WTC11 (cell line): ENCODE results near the gene TMEM150B. TPM values are rescaled to one million over a fixed set of nuclear protein-coding genes. Genes with fewer than 3 reads are reported as not detected.

Experiments
- CDX4 ChIP-seq: fragments of 250-450 bp; sonication (Bioruptor Pico); IDR thresholded peaks from 2 replicates; pipeline ENCODE4 v1.9.0; 2021; ENCODE audit warnings: moderate library complexity, mild to moderate bottlenecking, inconsistent platforms, borderline replicate concordance
- ELF4 ChIP-seq: sonication (generic); formaldehyde crosslinking; IDR thresholded peaks from 2 replicates; pipeline ENCODE4 v1.8.1; 2022; ENCODE audit warnings: low read depth, mild to moderate bottlenecking, moderate library complexity, missing genetic modification reagents
- total RNA-seq: library from RNA; stranded (reverse); gene quantifications from 3 replicates; pipeline ENCODE4 v1.2.3, GENCODE V29; 2021

TMEM150B gene
- total RNA-seq, 1 experiment from 2014 or later, result 0.44 TPM

- TF ChIP-seq ELF4 (CRISPR knock-in tag) (no peak), CDX4 (no peak)
These were observed 60.6 kb downstream of the TMEM150B start (continued) for GRCh38 chr19:55264531-55264930.

Other genes with a start within 250 kb of the TMEM150B start
- gene EPS8L1, start 249.5 kb downstream of the TMEM150B start, total RNA-seq, result 38.9 to 43.8 TPM (median 42.8 TPM) in 3 replicates
- 88.4 to 99.3 TPM (median 92.3 TPM) in 3 replicates for gene PPP1R12C, start 207.7 kb downstream of the TMEM150B start, total RNA-seq
- gene TNNT1, start 176.1 kb downstream of the TMEM150B start, total RNA-seq, result 50.6 to 127 TPM (median 108 TPM) in 3 replicates
- gene TNNI3, start 167.6 kb downstream of the TMEM150B start, total RNA-seq, result 15.0 to 36.7 TPM (median 34.0 TPM) in 3 replicates
- 4.0 to 5.9 TPM (median 5.6 TPM) in 3 replicates for gene DNAAF3, start 158.7 kb downstream of the TMEM150B start, total RNA-seq
- gene SYT5, start 145.1 kb downstream of the TMEM150B start, total RNA-seq, result 0.77 to 2.5 TPM (median 1.1 TPM) in 3 replicates
- gene PTPRH, start 115.8 kb downstream of the TMEM150B start, total RNA-seq, result 0.41 to 0.63 TPM (median 0.44 TPM) in 3 replicates
- gene TMEM86B, start 96.6 kb downstream of the TMEM150B start, total RNA-seq, result 3.5 to 4.2 TPM (median 4.1 TPM) in 3 replicates
- 78.4 to 91.8 TPM (median 83.2 TPM) in 3 replicates for gene PPP6R1, start 66.3 kb downstream of the TMEM150B start, total RNA-seq
- gene HSPBP1, start 45.2 kb downstream of the TMEM150B start, total RNA-seq, result 57.1 to 65.2 TPM (median 60.9 TPM) in 3 replicates
- 49.2 to 52.4 TPM (median 49.7 TPM) in 3 replicates for gene BRSK1, start 41.3 kb downstream of the TMEM150B start, total RNA-seq
- gene KMT5C, start 14.5 kb upstream of the TMEM150B start, total RNA-seq, result 49.1 to 63.1 TPM (median 52.3 TPM) in 3 replicates
- gene COX6B2, start 29.4 kb upstream of the TMEM150B start, total RNA-seq, result 4.1 to 8.0 TPM (median 4.3 TPM) in 3 replicates
- gene GARIN5B, start 37.9 kb upstream of the TMEM150B start, total RNA-seq, result 0.07 to 0.09 TPM in 2 of 3 replicates, not detected in the other
- 1.2 to 1.8 TPM (median 1.6 TPM) in 3 replicates for gene IL11, start 45.1 kb upstream of the TMEM150B start, total RNA-seq
- 0.33 to 2.6 TPM (median 0.82 TPM) in 3 replicates for gene TMEM190, start 51.5 kb upstream of the TMEM150B start, total RNA-seq
- gene TMEM238, start 59.0 kb upstream of the TMEM150B start, total RNA-seq, result 5.8 to 8.3 TPM (median 6.5 TPM) in 3 replicates
- gene RPL28, start 60.6 kb upstream of the TMEM150B start, total RNA-seq, result 2,505 to 2,895 TPM (median 2,837 TPM) in 3 replicates
- 442 to 516 TPM (median 467 TPM) in 3 replicates for gene UBE2S, start 82.4 kb upstream of the TMEM150B start, total RNA-seq
- 0.79 to 0.94 TPM (median 0.87 TPM) in 3 replicates for gene SHISA7, start 118.0 kb upstream of the TMEM150B start, total RNA-seq
- gene ISOC2, start 136.3 kb upstream of the TMEM150B start, total RNA-seq, result 96.3 to 96.6 TPM (median 96.4 TPM) in 3 replicates
- gene C19orf85, start 139.4 kb upstream of the TMEM150B start, total RNA-seq, result 2.1 to 2.5 TPM (median 2.2 TPM) in 3 replicates
- 14.0 to 23.6 TPM (median 17.8 TPM) in 3 replicates for gene ZNF628, start 151.3 kb upstream of the TMEM150B start, total RNA-seq
- gene NAT14, start 159.8 kb upstream of the TMEM150B start, total RNA-seq, result 71.9 to 87.7 TPM (median 74.8 TPM) in 3 replicates
- gene SSC5D, start 163.1 kb upstream of the TMEM150B start, total RNA-seq, result 1.8 to 2.9 TPM (median 2.5 TPM) in 3 replicates
- 5.2 to 6.4 TPM (median 5.8 TPM) in 3 replicates for gene SBK2, start 211.8 kb upstream of the TMEM150B start, total RNA-seq
- gene SBK3, start 220.2 kb upstream of the TMEM150B start, total RNA-seq, result 0.90 to 1.3 TPM (median 1.1 TPM) in 3 replicates